ENCODE data around the gene SELENOP.
"Not testable (repeated sequence)": the region's sequence is repeated elsewhere in the genome, so short reads cannot be mapped to it uniquely, and the experiment has no call there.

SELENOP gene

DNA sequence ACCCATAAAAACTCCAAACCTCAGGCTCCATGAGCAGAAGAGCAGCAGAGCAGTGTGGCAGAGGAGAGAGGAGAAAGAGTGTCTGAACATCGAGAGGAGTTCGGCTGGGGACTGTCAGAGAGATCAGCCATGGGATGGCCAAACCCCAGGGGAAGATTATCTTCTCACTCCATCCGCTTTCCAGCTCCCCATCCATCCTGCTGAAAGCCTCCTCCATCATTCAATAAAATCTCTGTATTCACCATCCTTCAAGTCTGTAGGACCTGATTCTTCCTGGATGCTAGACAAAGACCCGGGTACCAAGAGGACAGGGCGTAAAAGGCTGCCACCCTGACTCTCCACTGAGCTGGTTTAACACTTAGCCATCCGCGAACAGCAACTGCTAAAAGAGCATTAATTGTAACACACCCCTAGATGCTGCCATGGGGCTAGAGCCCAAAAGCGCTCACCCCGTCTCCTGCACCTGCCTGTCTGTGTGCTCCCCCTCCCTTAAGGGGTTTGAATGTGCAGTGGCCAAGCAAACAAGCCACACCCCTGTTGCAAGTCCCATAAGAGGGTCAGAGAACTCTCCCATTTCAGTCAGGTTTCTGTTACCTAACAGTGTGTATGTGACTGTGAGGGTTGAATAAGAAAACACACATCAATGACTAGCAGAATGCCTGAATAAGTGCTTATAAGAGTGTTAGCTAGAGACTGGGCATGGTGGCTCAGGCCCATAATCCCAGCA lies 13.9 kb upstream of the SELENOP start:
- DNase-seq: no peak

DNA sequence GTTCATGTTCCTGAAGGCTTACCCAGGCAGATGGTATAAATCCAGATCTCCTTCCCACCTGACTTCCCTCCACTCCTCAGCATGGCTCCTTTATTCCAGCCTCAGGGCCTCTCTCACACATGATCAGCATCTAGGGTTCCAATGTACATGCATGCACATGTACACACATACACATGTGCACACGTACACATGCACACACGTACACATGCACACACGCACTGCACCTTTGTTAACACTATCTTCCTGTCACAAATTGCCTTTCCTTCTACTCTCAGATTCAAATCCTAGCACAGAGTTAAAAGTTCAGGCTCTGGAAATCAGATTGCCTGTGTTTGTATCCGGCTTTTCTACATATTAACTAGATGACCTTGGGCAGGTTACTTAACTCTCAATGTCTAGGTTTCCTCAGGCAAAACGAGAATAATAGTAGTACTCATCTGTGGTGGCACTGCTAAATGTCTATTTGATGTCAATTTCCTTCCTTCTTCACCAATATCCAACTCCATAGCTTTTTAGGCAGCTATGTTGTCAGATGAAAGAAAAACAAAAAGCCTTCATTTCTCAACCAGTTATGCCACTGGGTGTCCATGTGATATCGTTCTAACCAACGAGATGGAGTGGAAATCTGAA lies 12.8 kb upstream of the SELENOP start:
- DNase-seq: no peak

GRCh38 chr5:42822548-42822947 lies 10.9 kb upstream of the SELENOP start:
- DNase-seq: no peak

DNA sequence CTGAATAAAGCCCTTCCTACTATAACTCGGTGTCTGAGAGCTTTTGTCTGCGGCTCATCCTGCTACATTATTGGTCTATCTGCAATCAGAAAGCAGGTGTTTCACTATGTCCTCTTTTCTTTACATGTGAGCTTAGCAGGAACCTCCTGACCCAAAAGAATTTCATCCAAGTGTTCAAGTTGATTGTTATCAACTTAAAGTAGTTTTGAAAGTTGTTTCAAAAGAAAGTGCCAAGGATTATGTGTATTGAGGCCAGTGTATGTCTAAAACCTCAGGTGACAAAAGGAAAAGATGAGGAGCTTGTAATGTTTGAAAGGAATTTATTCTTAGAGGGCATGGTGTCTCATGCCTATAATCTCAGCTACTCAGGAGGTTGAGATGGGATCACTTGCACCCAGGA lies 8.1 kb upstream of the SELENOP start:
- no peak for DNase-seq

GRCh38 chr5:42816546-42816945 lies 4.9 kb upstream of the SELENOP start:
- DNase-seq: not testable (repeated sequence)

GRCh38 chr5:42813533-42813932 lies 1.8 kb upstream of the SELENOP start:
- no peak for DNase-seq

DNA sequence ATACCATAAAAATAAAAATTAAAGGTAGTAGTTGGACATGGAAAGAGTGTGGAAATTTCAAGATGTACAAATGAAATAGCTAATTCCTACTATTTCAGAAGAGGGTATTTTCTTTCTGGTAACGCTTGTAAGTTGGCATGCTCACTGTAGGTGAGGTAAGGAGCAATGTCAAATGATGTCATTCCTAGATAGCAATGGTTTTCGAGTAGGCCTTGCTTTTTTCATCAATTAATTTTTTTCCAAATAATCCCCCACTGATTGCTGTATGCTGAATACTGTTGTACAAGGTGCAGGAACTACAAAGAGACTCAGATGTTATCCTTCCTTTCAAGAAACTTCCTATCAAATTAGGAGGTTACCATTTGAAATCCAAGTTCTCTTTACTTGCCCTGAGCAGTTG lies 928 bp upstream of the SELENOP start:
- DNase-seq: no peak

GRCh38 chr5:42810834-42811590 lies 680 bp downstream of the SELENOP start:
- no peak for DNase-seq

GRCh38 chr5:42808888-42809611 lies 2.6 kb downstream of the SELENOP start:
- no peak for DNase-seq

- DNase-seq: no peak
Observed at GRCh38 chr5:42807722-42808447, 3.8 kb downstream of the SELENOP start.

DNA sequence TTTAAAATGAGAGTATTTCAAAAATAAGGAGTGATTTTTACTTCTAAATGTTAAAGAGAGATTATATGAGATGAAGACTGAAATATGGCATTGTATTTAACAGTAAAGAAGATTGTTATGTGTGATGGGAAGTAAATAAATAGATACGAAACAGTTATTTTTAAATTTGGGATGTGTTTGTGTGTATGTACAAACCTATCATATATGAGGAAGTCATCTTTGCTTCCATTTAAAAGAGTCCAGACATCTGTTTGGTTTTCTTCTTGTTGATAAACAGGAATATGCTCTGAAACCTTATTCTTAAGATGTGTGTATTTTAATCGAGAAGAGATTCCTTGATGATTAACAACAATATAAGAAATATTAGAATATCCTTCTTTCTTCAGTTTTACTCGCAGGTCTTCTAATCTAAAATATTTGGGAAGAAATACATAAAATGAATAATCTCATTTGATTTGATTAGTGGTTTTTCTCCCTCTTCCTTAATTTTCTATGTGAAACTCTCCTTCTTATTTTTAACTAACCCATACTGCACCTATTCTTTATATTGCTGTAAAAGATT lies 4.9 kb downstream of the SELENOP start:
- DNase-seq: no peak

GRCh38 chr5:42806004-42806700 lies 5.5 kb downstream of the SELENOP start:
- DNase-seq: no peak

GRCh38 chr5:42804717-42805339 lies 6.9 kb downstream of the SELENOP start:
- no peak for DNase-seq

GRCh38 chr5:42801516-42802166 lies 10.1 kb downstream of the SELENOP start:
- no peak for DNase-seq

DNA sequence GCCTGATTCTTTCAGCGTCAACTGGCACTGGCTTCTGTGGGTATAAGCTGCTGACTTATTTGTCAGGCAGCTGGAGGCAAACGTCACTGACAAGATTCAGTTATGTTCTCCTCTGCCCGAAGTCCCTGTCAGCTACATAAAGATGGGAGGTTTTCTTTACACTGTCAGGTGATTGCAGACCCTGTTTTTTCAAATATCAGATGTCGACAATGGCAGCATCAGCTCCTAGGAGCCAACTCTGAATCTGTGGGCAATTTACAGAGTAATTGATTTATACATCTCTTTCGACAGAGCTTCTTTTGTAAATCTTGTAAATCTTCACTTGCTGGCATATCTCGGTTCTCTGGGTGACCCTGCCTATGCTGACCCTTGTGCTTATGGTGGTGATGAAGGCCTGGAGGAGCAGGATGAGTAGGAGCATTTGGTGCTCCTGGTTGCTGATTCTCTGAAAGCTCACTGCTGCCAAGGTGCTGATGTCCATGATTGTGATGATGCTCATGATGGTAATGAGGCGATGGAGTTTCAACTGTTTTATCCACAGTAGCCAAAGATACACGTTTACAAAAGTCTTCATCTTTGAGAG lies 10.9 kb downstream of the SELENOP start:
- DNase-seq: no peak

- DNase-seq: no peak
Observed at GRCh38 chr5:42799668-42800114, 12.0 kb downstream of the SELENOP start.

GRCh38 chr5:42799241-42799608 lies 12.5 kb downstream of the SELENOP start:
- DNase-seq: no peak

GRCh38 chr5:42798284-42799240 lies 13.1 kb downstream of the SELENOP start:
- DNase-seq: no peak

DNA sequence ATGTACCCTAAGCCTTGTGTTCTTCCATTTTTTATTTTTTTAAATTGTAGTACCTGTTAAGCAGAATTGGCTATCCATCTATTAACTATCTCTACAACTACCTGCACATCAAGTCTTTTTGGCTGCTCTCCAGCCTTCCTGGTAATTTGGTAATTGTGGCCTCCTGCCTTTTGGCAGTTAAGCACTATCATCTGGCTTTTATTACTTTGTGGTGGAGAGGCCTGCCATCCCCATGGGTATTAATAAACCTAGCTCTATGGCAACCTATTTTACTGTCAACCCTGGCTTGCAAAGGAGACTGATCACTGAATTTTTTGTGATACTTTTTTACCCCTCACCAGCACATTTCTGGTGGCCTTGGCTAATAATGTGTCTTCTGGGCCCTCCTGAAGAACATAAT lies 20.5 kb downstream of the SELENOP start:
- DNase-seq: no peak

All from stimulated activated CD4-positive, alpha-beta T cell treated with anti-CD3 and anti-CD28 coated beads, Interleukin-15, amount 100 ng/mL, for 24 hours (primary cell).